Neural crest cell (in vitro differentiated cells): ENCODE data around the gene OR8B12. TPM values are rescaled to one million over a fixed set of nuclear protein-coding genes. Genes with fewer than 3 reads are reported as not detected.

Source experiments
- DNase-seq: peaks from one replicate; pipeline ENCODE4 v3.0.0; 2021; ENCODE audit warnings: low read depth, mixed read lengths, low spot score
- H3K27ac Mint-ChIP-seq: one replicate; pipeline ENCODE4 v1.8.0; 2021; ENCODE audit warnings: mild to moderate bottlenecking, mixed read lengths; ENCODE audit not compliant: unreplicated experiment
- H3K27me3 Mint-ChIP-seq: 2 replicates; pipeline ENCODE4 v1.8.0; 2021; ENCODE audit warnings: low read depth, mild to moderate bottlenecking, mixed read lengths
- H3K36me3 Mint-ChIP-seq: 2 replicates; pipeline ENCODE4 v1.8.0; 2021; ENCODE audit warnings: low read depth, mild to moderate bottlenecking, mixed read lengths
- H3K4me1 Mint-ChIP-seq: 2 replicates; pipeline ENCODE4 v1.8.0; 2021; ENCODE audit warnings: mixed read lengths
- H3K4me3 Mint-ChIP-seq: one replicate; pipeline ENCODE4 v1.8.0; 2021; ENCODE audit warnings: mild to moderate bottlenecking, mixed read lengths
- H3K9me3 Mint-ChIP-seq: 2 replicates; pipeline ENCODE4 v1.8.0; 2021; ENCODE audit warnings: mixed read lengths
- long read RNA-seq: library from polyadenylated mRNA; unstranded; transcript quantifications from one replicate; pipeline ENCODE4 v2.0.0, GENCODE V29; 2020
- total RNA-seq: library from RNA; stranded (reverse); gene quantifications from 2 replicates; pipeline ENCODE4 v1.2.1, GENCODE V29; 2021
- TF ChIP-seq, protein P1 (sequence below): fragments of 200-600 bp; sonication (generic); conservative IDR thresholded peaks from 2 replicates; pipeline ENCODE4 v1.5.0; 2021; ENCODE audit warnings: antibody characterized with exemption, mild to moderate bottlenecking

The OR8B12 gene, protein sequence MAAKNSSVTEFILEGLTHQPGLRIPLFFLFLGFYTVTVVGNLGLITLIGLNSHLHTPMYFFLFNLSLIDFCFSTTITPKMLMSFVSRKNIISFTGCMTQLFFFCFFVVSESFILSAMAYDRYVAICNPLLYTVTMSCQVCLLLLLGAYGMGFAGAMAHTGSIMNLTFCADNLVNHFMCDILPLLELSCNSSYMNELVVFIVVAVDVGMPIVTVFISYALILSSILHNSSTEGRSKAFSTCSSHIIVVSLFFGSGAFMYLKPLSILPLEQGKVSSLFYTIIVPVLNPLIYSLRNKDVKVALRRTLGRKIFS
- total RNA-seq: not detected in 2 replicates
- long read RNA-seq: 0 reads

DNA sequence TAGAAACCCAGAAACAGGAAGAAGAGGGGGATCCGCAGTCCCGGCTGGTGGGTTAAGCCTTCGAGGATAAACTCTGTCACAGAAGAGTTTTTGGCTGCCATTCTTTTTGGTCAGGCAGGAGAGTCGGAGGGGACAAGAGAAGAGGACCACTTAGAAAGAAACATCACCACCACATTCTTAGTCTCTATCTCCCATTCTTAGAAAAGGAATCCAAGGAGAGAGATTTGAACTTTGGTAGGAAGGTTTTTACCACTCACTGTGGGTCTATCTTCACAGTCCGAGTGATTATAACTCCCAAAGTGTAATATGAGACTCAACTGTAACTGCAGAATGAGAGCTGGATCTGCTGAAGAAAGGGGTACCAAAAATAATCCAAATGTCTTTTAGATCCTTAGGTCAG, at the start of gene OR8B12:
OR8B12 (minus strand) TSS at position 101 of the 400 bp plus-strand sequence; CDS start at position 101, 0 bp downstream.
- Mint-ChIP-seq H3K4me3 (no peak within 1 kb of the TSS), H3K9me3 (peaks cover 6% of the 10 kb centered on the region), H3K27me3 (peaks cover 7% of the 10 kb centered on the region), H3K27ac (no peak within 1 kb of the TSS), H3K4me1 (no peaks in the 10 kb centered on the region), H3K36me3 (no peaks in the 10 kb centered on the region)
- no peak for DNase-seq
- TF ChIP-seq, protein P1, sequence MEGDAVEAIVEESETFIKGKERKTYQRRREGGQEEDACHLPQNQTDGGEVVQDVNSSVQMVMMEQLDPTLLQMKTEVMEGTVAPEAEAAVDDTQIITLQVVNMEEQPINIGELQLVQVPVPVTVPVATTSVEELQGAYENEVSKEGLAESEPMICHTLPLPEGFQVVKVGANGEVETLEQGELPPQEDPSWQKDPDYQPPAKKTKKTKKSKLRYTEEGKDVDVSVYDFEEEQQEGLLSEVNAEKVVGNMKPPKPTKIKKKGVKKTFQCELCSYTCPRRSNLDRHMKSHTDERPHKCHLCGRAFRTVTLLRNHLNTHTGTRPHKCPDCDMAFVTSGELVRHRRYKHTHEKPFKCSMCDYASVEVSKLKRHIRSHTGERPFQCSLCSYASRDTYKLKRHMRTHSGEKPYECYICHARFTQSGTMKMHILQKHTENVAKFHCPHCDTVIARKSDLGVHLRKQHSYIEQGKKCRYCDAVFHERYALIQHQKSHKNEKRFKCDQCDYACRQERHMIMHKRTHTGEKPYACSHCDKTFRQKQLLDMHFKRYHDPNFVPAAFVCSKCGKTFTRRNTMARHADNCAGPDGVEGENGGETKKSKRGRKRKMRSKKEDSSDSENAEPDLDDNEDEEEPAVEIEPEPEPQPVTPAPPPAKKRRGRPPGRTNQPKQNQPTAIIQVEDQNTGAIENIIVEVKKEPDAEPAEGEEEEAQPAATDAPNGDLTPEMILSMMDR: no peak

DNA sequence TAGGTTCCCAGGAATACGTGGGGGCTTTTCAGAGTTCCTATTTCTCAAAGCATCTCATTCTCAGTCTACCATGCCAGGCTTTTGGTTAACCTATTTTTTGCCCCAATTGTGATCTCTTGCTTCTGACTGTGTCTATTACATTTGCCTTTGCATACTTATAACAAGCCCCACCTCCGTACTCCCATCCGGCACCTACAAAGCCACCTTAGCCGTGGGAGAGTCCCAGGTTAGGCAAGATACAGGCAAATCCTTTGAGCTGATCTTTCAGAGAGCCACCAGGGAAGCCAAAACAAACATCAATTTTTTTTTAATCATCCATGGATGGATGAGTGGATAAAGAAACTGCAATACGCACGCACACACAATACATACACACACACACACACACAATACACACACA, 49.2 kb upstream of the OR8B12 start:
- H3K4me1 Mint-ChIP-seq: no peaks in the 10 kb centered on the region
- TF ChIP-seq, protein P1: no peak
- peaks cover 44% of the 10 kb centered on the region for H3K27me3 Mint-ChIP-seq
- H3K36me3 Mint-ChIP-seq: no peaks in the 10 kb centered on the region
- no peaks in the 10 kb centered on the region for H3K9me3 Mint-ChIP-seq
- H3K27ac Mint-ChIP-seq: no peak overlapping the region
- DNase-seq: no peak
- H3K4me3 Mint-ChIP-seq: no peak overlapping the region

DNA sequence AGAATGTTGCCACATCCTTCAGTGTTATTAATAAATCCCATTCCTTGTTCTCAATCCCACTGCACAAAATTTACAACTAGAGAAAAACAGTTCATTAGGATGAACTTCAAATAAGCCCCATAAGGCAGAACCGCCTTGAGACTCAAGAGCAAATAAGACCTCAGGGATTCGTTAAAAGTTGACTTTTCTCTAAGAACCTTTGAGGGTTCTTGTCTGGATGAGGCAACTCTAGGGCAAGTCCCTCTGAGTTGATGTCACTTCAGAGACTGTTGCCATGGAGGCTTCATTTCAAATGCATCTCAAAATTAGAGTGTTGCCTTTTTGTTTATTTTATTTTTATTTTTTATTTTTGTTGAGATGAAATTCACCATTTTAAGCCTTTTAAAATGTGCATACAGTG, 48.0 kb upstream of the OR8B12 start:
- H3K36me3 Mint-ChIP-seq: no peaks in the 10 kb centered on the region
- no peaks in the 10 kb centered on the region for H3K4me1 Mint-ChIP-seq
- no peaks in the 10 kb centered on the region for H3K9me3 Mint-ChIP-seq
- H3K4me3 Mint-ChIP-seq: no peak overlapping the region
- DNase-seq: no peak
- TF ChIP-seq, protein P1: no peak
- no peak overlapping the region for H3K27ac Mint-ChIP-seq
- H3K27me3 Mint-ChIP-seq: peaks cover 41% of the 10 kb centered on the region

DNA sequence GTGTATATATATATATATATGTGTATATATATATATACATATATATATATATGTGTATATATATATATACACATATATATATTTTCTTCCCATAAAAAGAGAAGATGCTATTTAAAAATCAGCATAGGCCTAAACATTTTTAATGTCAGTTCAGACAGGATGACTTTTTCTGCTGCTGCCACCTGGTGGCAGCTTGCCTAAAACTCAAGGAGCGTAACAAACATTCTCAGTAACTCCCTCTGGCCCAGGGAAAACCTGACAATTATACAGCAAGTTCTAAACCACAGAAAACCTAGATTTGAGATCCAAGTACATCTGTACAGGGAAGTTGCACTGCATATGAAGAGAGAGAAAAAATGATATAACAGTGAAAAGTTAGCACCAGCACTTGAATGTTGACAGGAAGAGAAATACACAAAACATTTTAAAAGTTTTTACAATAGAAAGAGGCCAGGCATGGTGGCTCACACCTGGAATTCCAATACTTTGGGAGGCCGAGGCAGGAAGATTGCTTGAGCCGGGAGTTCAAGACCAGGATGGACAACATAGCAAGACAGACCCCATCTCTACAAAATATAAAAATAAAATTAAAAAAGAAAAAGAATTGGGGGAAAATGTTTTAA, 42.9 kb upstream of the OR8B12 start:
- Mint-ChIP-seq H3K4me3 (no peak overlapping the region), H3K27me3 (peaks cover 20% of the 10 kb centered on the region), H3K27ac (no peak overlapping the region), H3K4me1 (no peaks in the 10 kb centered on the region), H3K9me3 (no peaks in the 10 kb centered on the region), H3K36me3 (no peaks in the 10 kb centered on the region)
- TF ChIP-seq, protein P1: peak; percentile 76
- DNase-seq: peak; percentile 58

DNA sequence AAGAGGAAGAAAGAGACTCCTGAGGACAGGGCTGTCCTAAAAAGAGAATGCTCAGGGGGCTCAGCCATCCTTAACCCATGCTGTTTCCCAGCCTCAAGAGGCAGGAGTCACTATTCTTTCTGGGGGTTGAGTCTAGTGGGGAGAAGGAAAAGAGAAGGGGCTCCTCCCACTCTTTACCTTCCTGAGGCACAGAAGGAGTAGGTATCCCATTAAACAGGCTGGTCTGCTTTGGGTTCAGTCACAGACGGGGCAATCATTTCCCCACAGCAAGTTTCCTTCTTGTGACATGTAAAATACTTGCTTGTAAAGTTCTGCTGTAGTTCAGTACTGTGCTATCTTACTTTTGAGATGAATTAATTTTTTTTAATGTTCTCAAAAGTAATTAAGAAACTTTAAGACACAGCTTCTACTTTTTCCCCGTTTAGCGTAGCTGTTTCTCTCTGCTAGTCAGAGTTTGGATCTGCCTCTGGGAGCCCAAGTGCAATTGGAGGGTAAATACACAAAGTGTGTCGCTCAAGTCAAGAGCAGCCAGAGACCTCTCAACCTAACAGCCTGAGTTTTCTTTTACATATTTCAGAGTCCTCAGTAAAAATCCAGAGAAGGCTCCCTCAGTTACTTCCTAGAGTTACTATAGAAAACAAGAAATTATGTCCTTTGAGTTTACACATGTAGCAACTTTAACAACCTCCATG, 41.4 kb upstream of the OR8B12 start:
- no peak for DNase-seq
- H3K27me3 Mint-ChIP-seq: peaks cover 16% of the 10 kb centered on the region

More for the DNA sequence above, 41.4 kb upstream of the OR8B12 start:
- H3K36me3 Mint-ChIP-seq: no peaks in the 10 kb centered on the region
- H3K9me3 Mint-ChIP-seq: no peaks in the 10 kb centered on the region
- TF ChIP-seq, protein P1: no peak
- H3K4me1 Mint-ChIP-seq: no peaks in the 10 kb centered on the region
- no peak overlapping the region for H3K4me3 Mint-ChIP-seq
- H3K27ac Mint-ChIP-seq: no peak overlapping the region
